GM12878 (cell line): ENCODE results near the gene SAMD3. TPM values are rescaled to one million over a fixed set of nuclear protein-coding genes. Genes with fewer than 3 reads are reported as not detected.

Experiments used
- ATAC-seq: fragments of 200-7000 bp; cut with Tn5 transposase; 3 replicates; pipeline ENCODE4 v1.9.1; 2020; ENCODE audit warnings: mild to moderate bottlenecking, moderate library complexity
- Bru-seq: library from RNA; stranded (reverse); fragments of 400-500 nt; gene quantifications from one replicate; lab custom pipeline; 2021; lab: Mats Ljungman, UMichigan
- BruChase-seq, 2 experiments: library from RNA; stranded (reverse); fragments of 400-500 nt; gene quantifications; one replicate each; lab custom pipeline; 2021; lab: Mats Ljungman, UMichigan
- BruUV-seq: library from RNA; stranded (reverse); fragments of 400-500 nt; replicated peaks from 2 replicates; lab custom pipeline; 2021; lab: Mats Ljungman, UMichigan
- CTCF ChIA-PET: fragments of 300-600 bp; sonication (Branson Sonifier 250); formaldehyde crosslinking; extraction: SDS; loops from one replicate; lab custom pipeline; 2021; ENCODE audit warnings: inconsistent platforms; lab: Yijun Ruan, JAX
- POLR2A ChIA-PET: fragments of 350-600 bp; formaldehyde crosslinking; extraction: SDS; loops from one replicate; lab custom pipeline; 2021; ENCODE audit warnings: inconsistent platforms; lab: Charles Lee
- RAD21 ChIA-PET: fragments of 300-600 bp; sonication (Branson Sonifier 250); formaldehyde crosslinking; loops from one replicate; lab custom pipeline; 2023; ENCODE audit warnings: antibody characterized with exemption; ENCODE audit not compliant: unreplicated experiment; lab: Charles Lee
- SMC1A ChIA-PET: fragments of 300-600 bp; sonication (Branson Sonifier 250); formaldehyde crosslinking; loops from one replicate; lab custom pipeline; 2023; ENCODE audit not compliant: unreplicated experiment, uncharacterized antibody; lab: Charles Lee
- DNase-seq: peaks from one replicate; pipeline ENCODE4 v3.0.0-alpha.2; 2011; ENCODE audit warnings: low read depth, low spot score
- FAIRE-seq: peaks from 3 replicates; lab custom pipeline; 2011; peaks lifted over from hg19 to GRCh38; lab: Jason Lieb, UNC
- H2AFZ ChIP-seq: 2 replicates; pipeline ENCODE4 v1.6.0; 2011; ENCODE audit warnings: low read depth, low read length, control low read depth; ENCODE audit not compliant: control insufficient read depth
- H3K27ac ChIP-seq: 2 replicates; pipeline ENCODE4 v1.5.1; 2011; ENCODE audit warnings: control low read depth; ENCODE audit not compliant: control insufficient read depth, insufficient read depth
- H3K27me3 ChIP-seq, 2 experiments: replicated peaks in 1 of 2; 2 replicates each; pipeline versions ENCODE4 v1.6.0 to v1.6.1; 2011; ENCODE audit warnings: low read length in 1 of 2; ENCODE audit not compliant: control insufficient read depth in 2 of 2, insufficient read depth in 2 of 2
- H3K36me3 ChIP-seq, 2 experiments: 2 replicates each; pipeline ENCODE4 v1.5.1; 2011; ENCODE audit warnings: low read length in 1 of 2; ENCODE audit not compliant: control insufficient read depth in 2 of 2, insufficient read depth in 2 of 2
- H3K4me1 ChIP-seq: 2 replicates; pipeline ENCODE4 v1.6.1; 2011; ENCODE audit warnings: mild to moderate bottlenecking, low read length, moderate library complexity, mixed read lengths; ENCODE audit not compliant: control insufficient read depth, insufficient read depth
- H3K4me2 ChIP-seq: 2 replicates; pipeline ENCODE4 v1.6.0; 2011; ENCODE audit warnings: control low read depth; ENCODE audit not compliant: control insufficient read depth, insufficient read depth
- H3K4me3 ChIP-seq: fragments of 200-600 bp; sonication (generic); 2 replicates; pipeline ENCODE4 v1.5.1; 2016
- H3K79me2 ChIP-seq: 2 replicates; pipeline ENCODE4 v1.6.0; 2011; ENCODE audit warnings: low read length; ENCODE audit not compliant: control insufficient read depth, insufficient read depth
- H3K9ac ChIP-seq: 2 replicates; pipeline ENCODE4 v1.8.0; 2011; ENCODE audit warnings: low read length, control low read depth, mixed read lengths; ENCODE audit not compliant: control insufficient read depth, insufficient read depth
- H3K9me3 ChIP-seq: replicated peaks from 3 replicates; pipeline ENCODE4 v1.5.1; 2011; ENCODE audit warnings: mild to moderate bottlenecking, low read length; ENCODE audit not compliant: control insufficient read depth, insufficient read depth
- H4K20me1 ChIP-seq: 2 replicates; pipeline ENCODE4 v1.6.0; 2011; ENCODE audit not compliant: control insufficient read depth, insufficient read depth
- BHLHE40 ChIP-seq, 2 experiments: fragments of 450-650 bp in 1 of 2; IDR thresholded peaks; 2 replicates each; pipeline ENCODE4 v1.6.1; 2011 to 2017; ENCODE audit warnings: low read depth in 2 of 2, borderline replicate concordance in 1 of 2, improper control_type of control experiment in 1 of 2, low read length in 1 of 2, mild to moderate bottlenecking in 1 of 2
- CHD1 ChIP-seq: IDR thresholded peaks from 2 replicates; pipeline ENCODE4 v1.6.1; 2012; ENCODE audit warnings: low read depth, low read length, improper control_type of control experiment
- CREB1 ChIP-seq: IDR thresholded peaks from 2 replicates; pipeline ENCODE4 v1.6.1; 2012; ENCODE audit warnings: low read depth, mild to moderate bottlenecking, inconsistent platforms
- FOXM1 ChIP-seq: IDR thresholded peaks from 2 replicates; pipeline ENCODE4 v1.6.1; 2012; ENCODE audit warnings: low read depth, mild to moderate bottlenecking, inconsistent platforms, low read length, moderate library complexity
- JUNB ChIP-seq: IDR thresholded peaks from 2 replicates; pipeline ENCODE4 v1.6.1; 2016; ENCODE audit warnings: antibody characterized with exemption, mild to moderate bottlenecking
- LARP7 ChIP-seq: fragments of 450-650 bp; IDR thresholded peaks from 2 replicates; pipeline ENCODE4 v1.6.1; 2017; ENCODE audit warnings: mild to moderate bottlenecking
- MEF2B ChIP-seq: fragments of 450-650 bp; IDR thresholded peaks from 2 replicates; pipeline ENCODE4 v1.6.1; 2018; ENCODE audit warnings: mild to moderate bottlenecking, moderate library complexity; ENCODE audit not compliant: partially characterized antibody, poor library complexity, severe bottlenecking
- MXI1 ChIP-seq: fragments of 150-350 bp; IDR thresholded peaks from 2 replicates; pipeline ENCODE4 v1.6.1; 2011; ENCODE audit warnings: low read depth, mild to moderate bottlenecking, inconsistent platforms, low read length, improper control_type of control experiment
- NFIC ChIP-seq: IDR thresholded peaks from 2 replicates; pipeline ENCODE4 v1.6.1; 2012; ENCODE audit warnings: low read depth, mild to moderate bottlenecking, inconsistent platforms, low read length, moderate library complexity
- RCOR1 ChIP-seq: conservative IDR thresholded peaks from 2 replicates; pipeline ENCODE4 v1.6.1; 2012; ENCODE audit warnings: low read depth, low read length, improper control_type of control experiment
- SMAD1 ChIP-seq: fragments of 450-650 bp; IDR thresholded peaks from 2 replicates; pipeline ENCODE4 v1.6.1; 2018; ENCODE audit warnings: mild to moderate bottlenecking, low read depth; ENCODE audit not compliant: partially characterized antibody
- ZNF274 ChIP-seq: IDR thresholded peaks from one replicate; pipeline ENCODE4 v1.8.0; 2011; ENCODE audit not compliant: insufficient read length, insufficient read depth
- ZSCAN29 ChIP-seq: fragments of 450-650 bp; IDR thresholded peaks from 2 replicates; pipeline ENCODE4 v1.6.1; 2017; ENCODE audit warnings: mild to moderate bottlenecking, moderate library complexity
- WGBS: methylation state at CpG from one replicate; pipeline ENCODE4 v1.1.6; 2016; ENCODE audit warnings: low lambda C conversion rate; ENCODE audit not compliant: insufficient replicate concordance, insufficient coverage; ENCODE audit errors: missing lambda C conversion rate; 5-methylcytosine and 5-hydroxymethylcytosine counted together
- in situ Hi-C: fragments of 300-500 bp; cut with MboI; formaldehyde crosslinking; loops from 9 replicates; pipeline ENCODE4 v1.14.3; 2018; ENCODE audit warnings: mixed read lengths
- intact Hi-C: fragments of 100-400 bp; cut with micrococcal nuclease; formaldehyde crosslinking; loops from one replicate; pipeline ENCODE4 v1.14.2; 2022; ENCODE audit not compliant: unreplicated experiment
- long read RNA-seq, 2 experiments: library from polyadenylated mRNA; unstranded; transcript quantifications; one replicate each; pipeline ENCODE4 v2.0.0, GENCODE V29; 2019 to 2020
- polyA minus RNA-seq, 3 experiments: library from RNA; depleted of rRNA, polyadenylated mRNA; stranded (reverse); fragments of >200 nt; gene quantifications; 2 replicates each; pipeline ENCODE4 v1.2.3, GENCODE V29; 2011
- polyA plus RNA-seq, 11 experiments: library from polyadenylated mRNA; depleted of rRNA in 4 of 11; unstranded in 6 of 11; stranded (reverse) in 5 of 11; fragments of >200 nt; fragmentation: Nextera tagmentation in 4 of 11; fragmentation: Illumina TruSeq in 1 of 11; extraction: Ambion mirVana in 4 of 11; extraction: Trizol in 1 of 11; gene quantifications; 1 replicate in 1 of 11; 2 replicates in 10 of 11; pipeline versions ENCODE4 v1.2.1 to v1.2.3, GENCODE V29; 2011 to 2016; ENCODE audit warnings: inconsistent platforms in 2 of 11, missing spikeins in 2 of 11, low read depth in 1 of 11
- total RNA-seq, 4 experiments: library from RNA; depleted of rRNA in 3 of 4; stranded (reverse); fragments of >200 nt in 3 of 4; fragmentation: Illumina TruSeq in 1 of 4; extraction: Trizol in 1 of 4; gene quantifications; 2 replicates each; pipeline versions ENCODE4 v1.2.1 to v1.2.3, GENCODE V29; 2013 to 2021
- TF ChIP-seq, protein P1 (sequence below): fragments of 450-650 bp; formaldehyde crosslinking; IDR thresholded peaks from 2 replicates; pipeline ENCODE4 v1.5.0; 2022; ENCODE audit warnings: mild to moderate bottlenecking, missing genetic modification characterization

Gene SAMD3, protein sequence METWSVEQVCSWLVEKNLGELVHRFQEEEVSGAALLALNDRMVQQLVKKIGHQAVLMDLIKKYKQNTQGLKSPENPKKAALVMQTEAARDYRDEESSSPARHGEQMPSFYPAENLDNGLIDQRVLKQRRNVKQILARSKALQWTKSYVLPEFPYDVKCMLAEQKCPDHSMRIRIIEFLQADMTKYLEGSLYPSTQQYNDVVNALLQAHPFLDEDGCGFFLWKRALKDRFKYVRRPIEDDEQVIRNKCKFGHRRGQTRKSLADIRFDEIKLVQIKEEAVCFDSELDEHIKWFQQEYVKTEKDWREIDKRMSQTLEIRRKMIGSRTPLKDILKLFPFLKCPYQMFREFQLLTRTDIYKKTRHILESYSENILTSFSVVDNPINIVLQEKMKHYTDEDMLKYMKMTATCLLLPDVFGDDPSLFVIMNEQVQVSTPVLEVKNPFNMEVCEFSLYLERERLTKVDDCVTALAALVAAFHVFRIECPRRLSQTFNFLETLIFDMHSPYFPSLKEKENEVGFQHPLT
- total RNA-seq (2013; cell fraction: nucleolus; rRNA removed), result 4.7 and 6.5 TPM in 2 replicates
- total RNA-seq (2014; rRNA removed) (0.33 and 0.40 TPM in 2 replicates), total RNA-seq (2014; rRNA removed; fragmentation: Illumina TruSeq; extraction: Trizol) (0.14 and 0.31 TPM in 2 replicates), total RNA-seq (2021) (0.43 and 0.44 TPM in 2 replicates), polyA plus RNA-seq (2011; rRNA removed) (2.3 and 3.0 TPM in 2 replicates), polyA plus RNA-seq (2014; fragmentation: Illumina TruSeq; extraction: Trizol) (0.46 and 0.82 TPM in 2 replicates), polyA plus RNA-seq (2014; fragmentation: Nextera tagmentation; extraction: Ambion mirVana) (under 1 TPM; 0.16 to 0.39 TPM), polyA plus RNA-seq (2014; rRNA removed) (0.04 and 0.27 TPM in 2 replicates), polyA plus RNA-seq (2016; fragmentation: Nextera tagmentation; extraction: Ambion mirVana) (not detected), polyA minus RNA-seq (2011; rRNA and poly(A)+ RNA removed) (1.7 and 3.6 TPM in 2 replicates), Bru-seq, nascent RNA (percentile 35 among the genes with signal in this experiment), BruChase-seq, experiment 1, labeled RNA remaining after a 6-hour chase (percentile 35 among the genes with signal in this experiment), BruChase-seq, experiment 2, labeled RNA remaining after a 2-hour chase (percentile 34 among the genes with signal in this experiment)
- polyA plus RNA-seq (2011; ENCODE audit: low read depth), result not detected
- polyA plus RNA-seq (2011; cell fraction: cytosol; rRNA removed), result 2.3 and 3.5 TPM in 2 replicates
- 2.8 and 5.0 TPM in 2 replicates for polyA plus RNA-seq (2011; cell fraction: nucleus; rRNA removed)
- 0.11 TPM in 1 of 2 replicates, not detected in the other for polyA plus RNA-seq (2012)
- not detected in 2 replicates for polyA minus RNA-seq (2011; cell fraction: cytosol; rRNA and poly(A)+ RNA removed)
- 0.85 and 1.1 TPM in 2 replicates for polyA minus RNA-seq (2011; cell fraction: nucleus; rRNA and poly(A)+ RNA removed)
- long read RNA-seq, experiment 1, partial matches to known transcripts, result 3 of 4 reads
- long read RNA-seq, experiment 1, other reads (novel, unspliced or antisense), result 1 of 4 reads
- long read RNA-seq, experiment 2, partial matches to known transcripts, result 10 of 27 reads
- long read RNA-seq, experiment 2, other reads (novel, unspliced or antisense), result 17 of 27 reads

- peaks cover 8% of the 10 kb centered on the region for H3K4me1 ChIP-seq
- ChIA-PET CTCF (interaction anchor here (1.0 to 1.7 kb wide), 7 partner anchors 11 to 182 kb away, joined by 3 to 7 read pairs (median 4); no protein-coding TSS in a partner anchor), SMC1A (interaction anchor here (0.8 to 2.0 kb wide), 11 partner anchors 10 to 553 kb away, joined by 3 to 13 read pairs (median 3); no protein-coding TSS in a partner anchor), POLR2A (no interaction called here), RAD21 (interaction anchor here (1.4 kb wide), 1 partner anchor 60 kb away, joined by 4 read pairs; no protein-coding TSS in a partner anchor)
- no peaks in the 10 kb centered on the region for H3K27me3 ChIP-seq
- ATAC-seq, result peak; percentile 34; the same call in 1 of the 3 replicates
- peak; percentile 31 for FAIRE-seq
- 43% methylated on average over 2 of the region's 2 CpGs for WGBS
- H4K20me1 ChIP-seq, result no peaks in the 10 kb centered on the region
- no peaks in the 10 kb centered on the region for H3K79me2 ChIP-seq
- intact Hi-C loops (loop anchor here (2.0 kb wide), 1 partner anchor 38 kb away; no protein-coding TSS in a partner anchor), in situ Hi-C loops (no loop called here)
- no peak within 1 kb of the TSS for H3K27ac ChIP-seq
- H3K9ac ChIP-seq, result no peak within 1 kb of the TSS
- H3K4me3 ChIP-seq, result no peak within 1 kb of the TSS
- DNase-seq, result no peak
- H3K9me3 ChIP-seq, result no peaks in the 10 kb centered on the region; the same call in 2 of the 3 replicates
- H3K36me3 ChIP-seq, result no peaks in the 10 kb centered on the region
- no TSS peak for BruUV-seq
- peak within 1 kb of the TSS; percentile 12; the same call in 1 of the 2 replicates for H3K4me2 ChIP-seq
- H2AFZ ChIP-seq, result peak within 1 kb of the TSS; percentile 26; the same call in 1 of the 2 replicates
- no peak for TF ChIP-seq ZSCAN29
- no peak for TF ChIP-seq MEF2B
- TF ChIP-seq MXI1, result no peak
- TF ChIP-seq LARP7, result no peak
- no peak for TF ChIP-seq JUNB
- TF ChIP-seq SMAD1, result no peak
- no peak for TF ChIP-seq NFIC
- no peak for TF ChIP-seq FOXM1
- no peak for TF ChIP-seq CHD1
- no peak for TF ChIP-seq ZNF274
- TF ChIP-seq, protein P1, sequence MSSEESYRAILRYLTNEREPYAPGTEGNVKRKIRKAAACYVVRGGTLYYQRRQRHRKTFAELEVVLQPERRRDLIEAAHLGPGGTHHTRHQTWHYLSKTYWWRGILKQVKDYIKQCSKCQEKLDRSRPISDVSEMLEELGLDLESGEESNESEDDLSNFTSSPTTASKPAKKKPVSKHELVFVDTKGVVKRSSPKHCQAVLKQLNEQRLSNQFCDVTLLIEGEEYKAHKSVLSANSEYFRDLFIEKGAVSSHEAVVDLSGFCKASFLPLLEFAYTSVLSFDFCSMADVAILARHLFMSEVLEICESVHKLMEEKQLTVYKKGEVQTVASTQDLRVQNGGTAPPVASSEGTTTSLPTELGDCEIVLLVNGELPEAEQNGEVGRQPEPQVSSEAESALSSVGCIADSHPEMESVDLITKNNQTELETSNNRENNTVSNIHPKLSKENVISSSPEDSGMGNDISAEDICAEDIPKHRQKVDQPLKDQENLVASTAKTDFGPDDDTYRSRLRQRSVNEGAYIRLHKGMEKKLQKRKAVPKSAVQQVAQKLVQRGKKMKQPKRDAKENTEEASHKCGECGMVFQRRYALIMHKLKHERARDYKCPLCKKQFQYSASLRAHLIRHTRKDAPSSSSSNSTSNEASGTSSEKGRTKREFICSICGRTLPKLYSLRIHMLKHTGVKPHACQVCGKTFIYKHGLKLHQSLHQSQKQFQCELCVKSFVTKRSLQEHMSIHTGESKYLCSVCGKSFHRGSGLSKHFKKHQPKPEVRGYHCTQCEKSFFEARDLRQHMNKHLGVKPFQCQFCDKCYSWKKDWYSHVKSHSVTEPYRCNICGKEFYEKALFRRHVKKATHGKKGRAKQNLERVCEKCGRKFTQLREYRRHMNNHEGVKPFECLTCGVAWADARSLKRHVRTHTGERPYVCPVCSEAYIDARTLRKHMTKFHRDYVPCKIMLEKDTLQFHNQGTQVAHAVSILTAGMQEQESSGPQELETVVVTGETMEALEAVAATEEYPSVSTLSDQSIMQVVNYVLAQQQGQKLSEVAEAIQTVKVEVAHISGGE (CRISPR knock-in tag), result no peak
- TF ChIP-seq CREB1, result no peak
- no peak for TF ChIP-seq RCOR1
- TF ChIP-seq BHLHE40 (IDR thresholded peaks at IDR 0.05; ENCODE audit: borderline replicate concordance in 1 of 2, low read depth in 2 of 2, low read length in 1 of 2), result no peak
Observed at GRCh38 chr6:130222775-130223174, at the start of gene SAMD3. Gene SAMD3 (minus strand): TSS chr6:130222951. CDS start chr6:130215273, 7,678 bp downstream.
